Measurements from ENCODE around the gene SLC9A3.

- TF ChIP-seq CTCF (IDR thresholded peaks at IDR 0.05) (no peak), ZFX (IDR thresholded peaks at IDR 0.05; ENCODE audit: borderline replicate concordance) (no peak)
Observed at GRCh38 chr5:522899-523440, 1.3 kb downstream of the SLC9A3 start.

Measured in 22Rv1 (cell line).